GM18502 (cell line): ENCODE results near the gene WWTR1.
A peak's percentile ranks its signal among the peaks of the same experiment; 100 is the strongest.

Experiments
- ATAC-seq: cut with Tn5 transposase; IDR thresholded peaks from one replicate; pipeline ENCODE4 v1.9.1; 2021; ENCODE audit warnings: mild to moderate bottlenecking; ENCODE audit not compliant: unreplicated experiment, poor library complexity

WWTR1 gene

GRCh38 chr3:149542375-149543312 lies 115.2 kb downstream of the WWTR1 start:
- no peak for ATAC-seq

GRCh38 chr3:149541091-149541491 lies 116.7 kb downstream of the WWTR1 start:
- ATAC-seq, result no peak

GRCh38 chr3:149538371-149538770 lies 119.5 kb downstream of the WWTR1 start:
- ATAC-seq, result no peak

GRCh38 chr3:149536429-149536828 lies 121.4 kb downstream of the WWTR1 start:
- ATAC-seq, result no peak

GRCh38 chr3:149535333-149535685 lies 122.5 kb downstream of the WWTR1 start:
- ATAC-seq, result no peak

- no peak for ATAC-seq
Measured at GRCh38 chr3:149534671-149535332, 123.0 kb downstream of the WWTR1 start.

GRCh38 chr3:149534082-149534481 lies 123.7 kb downstream of the WWTR1 start:
- ATAC-seq, result no peak

GRCh38 chr3:149532489-149533180 lies 125.2 kb downstream of the WWTR1 start:
- ATAC-seq, result peak; percentile 52

- no peak for ATAC-seq
Measured at GRCh38 chr3:149529099-149529498, 128.7 kb downstream of the WWTR1 start.

GRCh38 chr3:149528340-149528650 lies 129.5 kb downstream of the WWTR1 start:
- ATAC-seq, result no peak

GRCh38 chr3:149527531-149528339 lies 130.1 kb downstream of the WWTR1 start:
- ATAC-seq, result no peak

- ATAC-seq, result no peak
Measured at GRCh38 chr3:149523512-149524299, 134.1 kb downstream of the WWTR1 start.

GRCh38 chr3:149519912-149520311 lies 137.9 kb downstream of the WWTR1 start:
- no peak for ATAC-seq

GRCh38 chr3:149516920-149517319 lies 140.9 kb downstream of the WWTR1 start:
- no peak for ATAC-seq

GRCh38 chr3:149515249-149515648 lies 142.6 kb downstream of the WWTR1 start:
- no peak for ATAC-seq

- ATAC-seq, result no peak
Measured at GRCh38 chr3:149514471-149514870, 143.4 kb downstream of the WWTR1 start.

GRCh38 chr3:149512073-149512782 lies 145.6 kb downstream of the WWTR1 start:
- peak; percentile 76 for ATAC-seq

- no peak for ATAC-seq
Measured at GRCh38 chr3:149511040-149511626, 146.7 kb downstream of the WWTR1 start.

- ATAC-seq, result no peak
Measured at GRCh38 chr3:149510480-149510879, 147.3 kb downstream of the WWTR1 start.
